ENCODE results near the gene LGI4. TPM values are rescaled to one million over a fixed set of nuclear protein-coding genes. Genes with fewer than 3 reads are reported as not detected.

Gene LGI4
- total RNA-seq, 1 experiment from 2014 or later: 0.43 TPM

- POLR2A ChIA-PET: no interaction called here
- peaks cover 8% of the 10 kb centered on the region for H3K36me3 Mint-ChIP-seq (ENCODE audit: insufficient read depth, unreplicated experiment)
- DNase-seq: no peak
- Histone ChIP-seq H3K27me3 (replicated peaks; ENCODE audit: control insufficient read depth, insufficient read depth, low read length) (no peaks in the 10 kb centered on the region), H3K4me1 (peaks cover 5% of the 10 kb centered on the region), H3K9me3 (no peaks in the 10 kb centered on the region), H3K36me3 (ENCODE audit: control insufficient read depth, insufficient read depth, low read length) (0 out of 2 replicates have a peak, but pooled peaks cover 2% of the 10 kb centered on the region), H3K4me3 (ENCODE audit: low read depth, low read length) (no peak overlapping the region)
- CTCF ChIA-PET: no interaction called here
- no peaks in the 10 kb centered on the region for H3K9me3 Mint-ChIP-seq (ENCODE audit: unreplicated experiment)
- BruUV-seq (replicated peaks): no TSS peak
- peak overlapping the region; percentile 82 for H3K4me3 Mint-ChIP-seq (ENCODE audit: unreplicated experiment)
- peak overlapping the region; percentile 41 for H3K27ac Mint-ChIP-seq (ENCODE audit: unreplicated experiment)
- TF ChIP-seq CTCF (IDR thresholded peaks at IDR 0.05; ENCODE audit: insufficient read depth in 1 of 2, low read depth in 1 of 2, low read length in 1 of 2, severe bottlenecking in 1 of 2, unreplicated experiment in 1 of 2): no peak
- intact Hi-C loops (cut with micrococcal nuclease; ENCODE audit: unreplicated experiment): no loop called here
- H3K27me3 Mint-ChIP-seq (ENCODE audit: insufficient read depth, unreplicated experiment): no peaks in the 10 kb centered on the region
- H3K4me1 Mint-ChIP-seq (ENCODE audit: low read depth, unreplicated experiment): peaks cover 16% of the 10 kb centered on the region
These were observed 11.3 kb downstream of the LGI4 start for GRCh38 chr19:35123573-35123972.

DNA sequence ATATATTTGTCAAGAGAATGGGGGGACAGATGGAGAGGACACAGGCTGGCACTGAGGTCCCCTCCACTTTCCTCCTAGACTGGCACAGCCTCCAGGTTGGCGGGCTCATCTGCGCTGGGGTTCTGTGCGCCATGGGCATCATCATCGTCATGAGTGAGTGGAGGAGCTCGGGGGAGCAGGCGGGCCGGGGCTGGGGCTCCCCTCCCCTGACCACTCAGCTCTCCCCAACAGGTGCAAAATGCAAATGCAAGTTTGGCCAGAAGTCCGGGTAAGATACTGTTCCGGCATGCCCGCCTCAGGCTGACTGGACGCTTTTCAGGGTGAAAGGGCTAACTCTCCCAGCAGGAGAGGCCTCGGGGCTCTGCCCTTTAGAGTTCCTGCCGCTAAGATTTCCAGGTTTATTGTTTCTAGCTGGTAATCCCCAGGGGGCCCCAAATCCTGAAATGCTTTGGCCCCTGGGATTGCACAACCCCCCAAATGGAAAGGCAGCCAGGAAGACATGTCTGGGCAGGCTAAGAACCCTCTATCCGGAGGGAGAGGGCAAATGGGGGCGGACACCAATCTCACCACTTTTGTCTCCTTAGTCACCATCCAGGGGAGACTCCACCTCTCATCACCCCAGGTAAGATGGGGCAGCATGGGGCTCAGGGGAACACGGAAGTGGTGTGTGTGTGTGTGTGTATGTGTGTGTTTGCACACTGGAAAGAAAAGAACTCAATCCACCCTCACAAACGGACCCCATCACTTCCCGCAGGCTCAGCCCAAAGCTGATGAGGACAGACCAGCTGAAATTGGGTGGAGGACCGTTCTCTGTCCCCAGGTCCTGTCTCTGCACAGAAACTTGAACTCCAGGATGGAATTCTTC, 11.9 kb downstream of the LGI4 start:
- Mint-ChIP-seq H3K9me3 (ENCODE audit: unreplicated experiment) (no peaks in the 10 kb centered on the region), H3K27me3 (ENCODE audit: insufficient read depth, unreplicated experiment) (no peaks in the 10 kb centered on the region), H3K4me1 (ENCODE audit: low read depth, unreplicated experiment) (peaks cover 16% of the 10 kb centered on the region), H3K4me3 (ENCODE audit: unreplicated experiment) (no peak overlapping the region), H3K36me3 (ENCODE audit: insufficient read depth, unreplicated experiment) (peaks cover 8% of the 10 kb centered on the region), H3K27ac (ENCODE audit: unreplicated experiment) (no peak overlapping the region)
- no peak for TF ChIP-seq CTCF (IDR thresholded peaks at IDR 0.05; ENCODE audit: insufficient read depth in 1 of 2, low read depth in 1 of 2, low read length in 1 of 2, severe bottlenecking in 1 of 2, unreplicated experiment in 1 of 2)
- DNase-seq: no peak
- H3K4me1 ChIP-seq: peaks cover 5% of the 10 kb centered on the region
- H3K36me3 ChIP-seq (ENCODE audit: control insufficient read depth, insufficient read depth, low read length): 0 out of 2 replicates have a peak, but pooled peaks cover 2% of the 10 kb centered on the region
- H3K27me3 ChIP-seq (replicated peaks; ENCODE audit: control insufficient read depth, insufficient read depth, low read length): no peaks in the 10 kb centered on the region
- no peaks in the 10 kb centered on the region for H3K9me3 ChIP-seq
- no peak overlapping the region for H3K4me3 ChIP-seq (ENCODE audit: low read depth, low read length)
- ChIA-PET CTCF (no interaction called here), POLR2A (no interaction called here)
- intact Hi-C loops (cut with micrococcal nuclease; ENCODE audit: unreplicated experiment): no loop called here
- no TSS peak for BruUV-seq (replicated peaks)

DNA sequence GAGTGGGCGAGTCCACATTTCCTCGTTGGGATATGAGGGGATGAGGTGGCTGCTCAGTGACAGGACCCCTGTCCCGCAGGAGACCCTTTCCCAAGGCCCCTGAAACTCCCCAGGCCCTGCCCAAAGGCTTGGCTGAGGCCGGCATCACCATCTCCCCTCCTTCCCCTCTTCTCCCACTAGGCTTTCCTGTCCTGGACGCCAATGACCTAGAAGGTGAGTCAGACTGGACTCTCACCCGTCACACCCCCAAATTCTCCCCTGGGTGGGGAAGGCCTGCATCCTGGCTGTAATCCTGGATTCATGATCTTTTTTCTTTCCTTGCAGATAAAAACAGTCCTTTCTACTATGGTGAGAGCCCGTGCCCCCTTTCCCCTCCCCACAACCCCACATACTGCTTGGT, 14.0 kb downstream of the LGI4 start:
- H3K4me1 ChIP-seq: peaks cover 19% of the 10 kb centered on the region
- intact Hi-C loops (cut with micrococcal nuclease; ENCODE audit: unreplicated experiment): no loop called here

More for the DNA sequence above, 14.0 kb downstream of the LGI4 start:
- Mint-ChIP-seq H3K9me3 (ENCODE audit: unreplicated experiment) (no peaks in the 10 kb centered on the region), H3K4me3 (ENCODE audit: unreplicated experiment) (no peak overlapping the region), H3K36me3 (ENCODE audit: insufficient read depth, unreplicated experiment) (peaks cover 8% of the 10 kb centered on the region), H3K4me1 (ENCODE audit: low read depth, unreplicated experiment) (peaks cover 36% of the 10 kb centered on the region), H3K27ac (ENCODE audit: unreplicated experiment) (no peak overlapping the region), H3K27me3 (ENCODE audit: insufficient read depth, unreplicated experiment) (no peaks in the 10 kb centered on the region)
- no peak for TF ChIP-seq CTCF (IDR thresholded peaks at IDR 0.05; ENCODE audit: insufficient read depth in 1 of 2, low read depth in 1 of 2, low read length in 1 of 2, severe bottlenecking in 1 of 2, unreplicated experiment in 1 of 2)
- ChIA-PET CTCF (no interaction called here), POLR2A (no interaction called here)
- Histone ChIP-seq H3K27me3 (replicated peaks; ENCODE audit: control insufficient read depth, insufficient read depth, low read length) (no peaks in the 10 kb centered on the region), H3K9me3 (no peaks in the 10 kb centered on the region), H3K36me3 (ENCODE audit: control insufficient read depth, insufficient read depth, low read length) (peaks cover 3% of the 10 kb centered on the region; the same call in 1 of the 2 replicates), H3K4me3 (ENCODE audit: low read depth, low read length) (no peak overlapping the region)
- DNase-seq: no peak
- no TSS peak for BruUV-seq (replicated peaks)

Measured in Caco-2 (cell line).